ENCODE data around the gene CEP72. TPM values are rescaled to one million over a fixed set of nuclear protein-coding genes. Genes with fewer than 3 reads are reported as not detected.
"Not testable (repeated sequence)": the region's sequence is repeated elsewhere in the genome, so short reads cannot be mapped to it uniquely, and the experiment has no call there.

Gene CEP72
- total RNA-seq, 1 experiment from 2014 or later: 33.2 TPM

DNA sequence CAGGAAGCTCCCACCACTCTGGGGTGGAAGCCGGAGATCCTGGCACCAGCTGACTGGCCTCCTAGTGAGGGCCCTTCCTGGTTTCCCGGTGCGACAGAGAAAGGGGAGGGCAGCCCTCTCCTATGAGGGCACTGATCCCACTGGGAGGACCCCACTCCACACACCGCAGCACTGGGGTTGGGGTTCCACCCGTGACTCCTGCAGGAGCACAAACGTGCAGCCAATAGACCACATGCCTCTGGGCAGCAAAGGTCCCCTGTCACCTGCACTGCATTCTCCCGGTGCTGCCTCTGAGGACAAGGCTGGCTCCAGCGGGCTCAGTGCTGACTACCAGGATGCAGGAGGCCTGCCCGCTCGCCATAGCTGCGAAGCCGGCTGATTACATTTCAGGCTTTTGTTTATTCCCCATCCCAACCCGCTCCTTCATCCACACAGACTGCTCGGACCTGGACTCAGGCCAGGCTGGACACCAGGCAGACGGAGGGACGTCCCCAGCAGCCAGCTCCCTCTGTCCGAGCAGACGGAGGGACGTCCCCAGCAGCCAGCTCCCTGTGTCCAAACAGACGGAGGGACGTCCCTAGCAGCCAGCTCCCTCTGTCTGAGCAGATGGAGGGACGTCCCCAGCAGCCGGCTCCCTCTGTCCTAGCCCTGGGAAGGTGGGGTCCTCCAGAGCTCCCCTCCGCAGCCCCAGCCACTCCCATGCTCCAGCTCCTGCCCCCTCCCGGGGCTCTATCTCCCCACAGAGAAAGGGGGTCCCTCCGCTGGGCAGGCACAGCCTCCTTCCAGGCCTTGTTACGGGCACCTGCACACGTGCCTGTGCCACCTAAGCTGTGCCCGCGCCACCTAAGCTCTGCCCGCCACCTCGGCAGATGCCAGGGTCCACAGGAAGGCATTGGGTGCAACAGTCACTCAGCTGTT lies 8.8 kb upstream of the CEP72 start:
- ChIA-PET CTCF (interaction anchor here (0.6 kb wide), 1 partner anchor 20 kb away, joined by 5 read pairs; no protein-coding TSS in a partner anchor), POLR2A (no interaction called here)
- Histone ChIP-seq H3K27ac (ENCODE audit: low read length) (no peak overlapping the region), H3K9me3 (ENCODE audit: control insufficient read depth, insufficient read depth, low read depth, low read length) (no peaks in the 10 kb centered on the region), H3K27me3 (ENCODE audit: control insufficient read depth, insufficient read depth, low read length) (0 out of 2 replicates have a peak, but pooled peaks cover 1% of the 10 kb centered on the region), H3K36me3 (ENCODE audit: control insufficient read depth, insufficient read depth, low read length) (no peaks in the 10 kb centered on the region), H3K4me1 (ENCODE audit: control insufficient read depth, insufficient read depth, low read length) (no peaks in the 10 kb centered on the region), H3K4me3 (ENCODE audit: low read depth in 2 of 2, low read length in 2 of 2) (no peak overlapping the region)
- in situ Hi-C loops (cut with HindIII; ENCODE audit: low pct_unique_long_range_greater_than_20kb, low sequenced_read_pairs) (no loop called here), intact Hi-C loops (cut with micrococcal nuclease; ENCODE audit: unreplicated experiment) (no loop called here)
- BruUV-seq (replicated peaks): no TSS peak
- DNase-seq (ENCODE audit: low read depth, low spot score) (no peak), ATAC-seq (0 out of 2 replicates have a peak, but pooled peaks have one; percentile 33)
- TF ChIP-seq SIN3A (IDR thresholded peaks at IDR 0.05; ENCODE audit: borderline replicate concordance, insufficient read depth, low read depth, low read length): no peak

DNA sequence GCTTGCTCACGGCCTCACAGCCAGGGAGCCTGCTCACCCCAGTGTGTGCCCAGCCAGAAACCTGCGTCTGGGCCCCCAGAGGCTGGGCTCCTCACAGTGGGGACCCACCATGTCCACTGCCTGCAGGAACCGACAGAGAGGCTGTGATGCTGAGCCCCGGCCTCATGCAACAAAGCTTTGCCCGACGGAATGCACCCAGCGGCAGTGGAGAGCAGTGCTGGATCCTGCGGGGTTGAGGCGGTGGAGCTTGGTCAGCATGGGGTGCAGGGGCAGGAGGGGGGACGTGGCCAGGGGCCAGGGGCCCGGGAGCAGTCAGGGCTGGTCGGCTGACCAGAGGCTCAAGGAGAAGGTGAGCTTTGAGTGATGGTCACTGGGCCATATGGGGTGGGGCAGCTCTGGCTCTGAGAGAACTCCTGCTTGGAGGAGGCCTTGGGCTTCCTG lies 7.7 kb upstream of the CEP72 start:
- in situ Hi-C loops (cut with HindIII; ENCODE audit: low pct_unique_long_range_greater_than_20kb, low sequenced_read_pairs): no loop called here
- CTCF ChIA-PET: interaction anchor here (0.8 kb wide), 1 partner anchor 33 kb away, joined by 3 read pairs; no protein-coding TSS in a partner anchor
- H3K27me3 ChIP-seq (ENCODE audit: control insufficient read depth, insufficient read depth, low read length): no peaks in the 10 kb centered on the region

DNA sequence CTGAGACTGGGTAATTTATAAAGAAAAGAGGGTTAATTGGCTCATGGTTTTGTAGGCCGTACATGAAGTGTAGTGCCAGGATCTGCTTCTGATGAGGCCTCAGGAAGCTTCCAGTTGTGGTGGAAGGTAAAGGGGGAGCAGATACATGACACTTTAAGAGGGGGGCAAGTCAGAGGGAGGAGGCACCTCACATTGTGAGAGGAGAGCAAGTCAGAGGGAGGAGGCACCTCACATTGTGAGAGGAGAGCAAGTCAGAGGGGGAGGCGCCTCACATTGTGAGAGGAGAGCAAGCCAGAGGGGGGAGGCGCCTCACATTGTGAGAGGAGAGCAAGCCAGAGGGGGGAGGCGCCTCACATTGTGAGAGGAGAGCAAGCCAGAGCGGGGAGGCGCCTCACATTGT lies 7.0 kb upstream of the CEP72 start:
- in situ Hi-C loops (cut with HindIII; ENCODE audit: low pct_unique_long_range_greater_than_20kb, low sequenced_read_pairs); DNase-seq (ENCODE audit: low read depth, low spot score); H3K27ac ChIP-seq (ENCODE audit: low read length); ATAC-seq; H3K9me3 ChIP-seq (ENCODE audit: control insufficient read depth, insufficient read depth, low read depth, low read length); POLR2A ChIA-PET; H3K4me3 ChIP-seq (ENCODE audit: low read depth in 2 of 2, low read length in 2 of 2); intact Hi-C loops (cut with micrococcal nuclease; ENCODE audit: unreplicated experiment); BruUV-seq (replicated peaks); H3K4me1 ChIP-seq (ENCODE audit: control insufficient read depth, insufficient read depth, low read length); H3K36me3 ChIP-seq (ENCODE audit: control insufficient read depth, insufficient read depth, low read length); H3K27me3 ChIP-seq (ENCODE audit: control insufficient read depth, insufficient read depth, low read length): not testable (repeated sequence)
- CTCF ChIA-PET: interaction anchor here (0.8 kb wide), 1 partner anchor 33 kb away, joined by 3 read pairs; no protein-coding TSS in a partner anchor

More for the DNA sequence above, 7.7 kb upstream of the CEP72 start:
- H3K4me3 ChIP-seq (ENCODE audit: low read depth in 2 of 2, low read length in 2 of 2): no peak overlapping the region
- no peaks in the 10 kb centered on the region for H3K36me3 ChIP-seq (ENCODE audit: control insufficient read depth, insufficient read depth, low read length)
- no TSS peak for BruUV-seq (replicated peaks)
- ATAC-seq: no peak
- H3K9me3 ChIP-seq (ENCODE audit: control insufficient read depth, insufficient read depth, low read depth, low read length): no peaks in the 10 kb centered on the region
- no peaks in the 10 kb centered on the region for H3K4me1 ChIP-seq (ENCODE audit: control insufficient read depth, insufficient read depth, low read length)
- POLR2A ChIA-PET: no interaction called here
- H3K27ac ChIP-seq (ENCODE audit: low read length): no peak overlapping the region
- no peak for TF ChIP-seq SIN3A (IDR thresholded peaks at IDR 0.05; ENCODE audit: borderline replicate concordance, insufficient read depth, low read depth, low read length)
- TF ChIP-seq, protein P1, sequence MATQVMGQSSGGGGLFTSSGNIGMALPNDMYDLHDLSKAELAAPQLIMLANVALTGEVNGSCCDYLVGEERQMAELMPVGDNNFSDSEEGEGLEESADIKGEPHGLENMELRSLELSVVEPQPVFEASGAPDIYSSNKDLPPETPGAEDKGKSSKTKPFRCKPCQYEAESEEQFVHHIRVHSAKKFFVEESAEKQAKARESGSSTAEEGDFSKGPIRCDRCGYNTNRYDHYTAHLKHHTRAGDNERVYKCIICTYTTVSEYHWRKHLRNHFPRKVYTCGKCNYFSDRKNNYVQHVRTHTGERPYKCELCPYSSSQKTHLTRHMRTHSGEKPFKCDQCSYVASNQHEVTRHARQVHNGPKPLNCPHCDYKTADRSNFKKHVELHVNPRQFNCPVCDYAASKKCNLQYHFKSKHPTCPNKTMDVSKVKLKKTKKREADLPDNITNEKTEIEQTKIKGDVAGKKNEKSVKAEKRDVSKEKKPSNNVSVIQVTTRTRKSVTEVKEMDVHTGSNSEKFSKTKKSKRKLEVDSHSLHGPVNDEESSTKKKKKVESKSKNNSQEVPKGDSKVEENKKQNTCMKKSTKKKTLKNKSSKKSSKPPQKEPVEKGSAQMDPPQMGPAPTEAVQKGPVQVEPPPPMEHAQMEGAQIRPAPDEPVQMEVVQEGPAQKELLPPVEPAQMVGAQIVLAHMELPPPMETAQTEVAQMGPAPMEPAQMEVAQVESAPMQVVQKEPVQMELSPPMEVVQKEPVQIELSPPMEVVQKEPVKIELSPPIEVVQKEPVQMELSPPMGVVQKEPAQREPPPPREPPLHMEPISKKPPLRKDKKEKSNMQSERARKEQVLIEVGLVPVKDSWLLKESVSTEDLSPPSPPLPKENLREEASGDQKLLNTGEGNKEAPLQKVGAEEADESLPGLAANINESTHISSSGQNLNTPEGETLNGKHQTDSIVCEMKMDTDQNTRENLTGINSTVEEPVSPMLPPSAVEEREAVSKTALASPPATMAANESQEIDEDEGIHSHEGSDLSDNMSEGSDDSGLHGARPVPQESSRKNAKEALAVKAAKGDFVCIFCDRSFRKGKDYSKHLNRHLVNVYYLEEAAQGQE (IDR thresholded peaks at IDR 0.05; ENCODE audit: insufficient read depth in 1 of 2, low read depth in 2 of 2, low read length in 1 of 2): no peak
- no peak for TF ChIP-seq POLR2AphosphoS5 (IDR thresholded peaks at IDR 0.05; ENCODE audit: low read depth, low read length)
- TF ChIP-seq, protein P2, sequence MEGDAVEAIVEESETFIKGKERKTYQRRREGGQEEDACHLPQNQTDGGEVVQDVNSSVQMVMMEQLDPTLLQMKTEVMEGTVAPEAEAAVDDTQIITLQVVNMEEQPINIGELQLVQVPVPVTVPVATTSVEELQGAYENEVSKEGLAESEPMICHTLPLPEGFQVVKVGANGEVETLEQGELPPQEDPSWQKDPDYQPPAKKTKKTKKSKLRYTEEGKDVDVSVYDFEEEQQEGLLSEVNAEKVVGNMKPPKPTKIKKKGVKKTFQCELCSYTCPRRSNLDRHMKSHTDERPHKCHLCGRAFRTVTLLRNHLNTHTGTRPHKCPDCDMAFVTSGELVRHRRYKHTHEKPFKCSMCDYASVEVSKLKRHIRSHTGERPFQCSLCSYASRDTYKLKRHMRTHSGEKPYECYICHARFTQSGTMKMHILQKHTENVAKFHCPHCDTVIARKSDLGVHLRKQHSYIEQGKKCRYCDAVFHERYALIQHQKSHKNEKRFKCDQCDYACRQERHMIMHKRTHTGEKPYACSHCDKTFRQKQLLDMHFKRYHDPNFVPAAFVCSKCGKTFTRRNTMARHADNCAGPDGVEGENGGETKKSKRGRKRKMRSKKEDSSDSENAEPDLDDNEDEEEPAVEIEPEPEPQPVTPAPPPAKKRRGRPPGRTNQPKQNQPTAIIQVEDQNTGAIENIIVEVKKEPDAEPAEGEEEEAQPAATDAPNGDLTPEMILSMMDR (IDR thresholded peaks at IDR 0.05): no peak
- no peak for TF ChIP-seq TCF7L2 (IDR thresholded peaks at IDR 0.05; ENCODE audit: low read depth, low read length)
- intact Hi-C loops (cut with micrococcal nuclease; ENCODE audit: unreplicated experiment): no loop called here
- no peak for DNase-seq (ENCODE audit: low read depth, low spot score)
